ENCODE results near the gene CCDC110.

CCDC110 gene

DNA sequence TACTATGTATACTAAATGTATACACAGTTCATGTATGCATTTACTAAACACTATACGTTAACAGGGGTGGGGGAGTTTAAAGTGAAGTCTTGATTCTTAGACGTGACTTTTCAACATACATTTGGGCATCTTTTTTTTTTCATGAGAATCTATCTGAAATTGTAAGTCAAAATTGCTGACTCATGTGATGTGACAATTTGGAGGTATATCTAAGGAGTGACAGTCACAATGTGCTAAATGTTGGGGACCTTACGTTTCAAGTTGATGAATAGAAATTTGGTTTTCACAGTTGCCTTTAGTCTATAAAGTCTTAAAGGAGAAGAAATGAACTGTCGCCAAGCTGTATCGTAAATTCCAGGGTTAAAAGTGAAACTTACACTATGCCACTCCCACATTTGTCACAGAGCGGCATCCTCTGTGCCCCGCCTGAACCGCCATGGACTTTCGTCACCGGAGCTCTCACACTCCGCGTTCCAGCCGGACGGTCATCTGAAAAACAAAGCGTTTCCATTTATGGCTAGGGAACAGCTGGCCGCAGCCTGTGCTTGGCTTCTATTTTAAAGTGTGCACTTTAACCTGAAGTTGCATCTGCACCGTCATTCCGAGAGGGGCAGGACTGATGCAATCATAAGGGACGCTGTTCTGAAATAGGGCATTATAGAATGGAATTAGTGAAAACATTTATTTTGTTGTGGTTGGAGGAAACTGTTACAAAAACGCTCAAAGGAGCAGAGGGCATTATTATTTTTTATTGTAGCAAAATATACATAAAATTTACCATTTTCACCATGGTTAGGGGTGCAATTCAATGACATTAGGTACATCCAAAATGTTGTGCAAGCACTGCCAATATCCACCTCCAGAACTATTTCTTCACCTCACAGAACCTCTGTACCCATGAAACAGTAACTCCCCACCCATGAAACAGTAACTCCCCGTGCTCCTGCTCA lies 32.8 kb upstream of the CCDC110 start:
- H3K9ac ChIP-seq (ENCODE audit: low read length) = no peak overlapping the region
- H3K27me3 ChIP-seq (ENCODE audit: control insufficient read depth, insufficient read depth, low read length) = no peaks in the 10 kb centered on the region
- peaks cover 9% of the 10 kb centered on the region for H3K36me3 ChIP-seq (ENCODE audit: control insufficient read depth, insufficient read depth, low read length)
- H3K4me3 ChIP-seq (ENCODE audit: low read length) = peak overlapping the region; percentile 5
- H3K27ac ChIP-seq (ENCODE audit: low read depth, low read length) = peak overlapping the region; percentile 81
- peaks cover 3% of the 10 kb centered on the region for H3K4me1 ChIP-seq (ENCODE audit: control insufficient read depth, insufficient read depth, low read length)

DNA sequence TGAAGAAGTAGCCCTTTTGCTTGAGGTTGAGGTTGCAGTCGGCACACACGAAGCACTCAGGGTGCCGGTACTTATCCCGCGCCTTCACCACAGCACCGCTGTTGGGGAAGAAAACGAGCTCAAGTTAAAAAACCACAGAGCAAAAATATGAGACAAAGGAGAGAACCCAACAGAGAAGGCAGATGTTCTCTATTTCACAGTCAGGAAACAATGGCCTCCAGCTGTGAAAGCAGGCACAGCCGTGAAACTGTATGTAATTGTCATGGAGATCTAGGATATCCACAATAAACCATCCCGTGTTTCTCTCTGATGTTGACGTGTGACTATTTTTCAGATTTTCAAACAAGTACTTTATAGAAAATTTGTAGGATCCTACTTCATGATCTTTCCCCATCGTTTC lies 30.9 kb upstream of the CCDC110 start:
- H3K36me3 ChIP-seq (ENCODE audit: control insufficient read depth, insufficient read depth, low read length) = peaks cover 9% of the 10 kb centered on the region

DNA sequence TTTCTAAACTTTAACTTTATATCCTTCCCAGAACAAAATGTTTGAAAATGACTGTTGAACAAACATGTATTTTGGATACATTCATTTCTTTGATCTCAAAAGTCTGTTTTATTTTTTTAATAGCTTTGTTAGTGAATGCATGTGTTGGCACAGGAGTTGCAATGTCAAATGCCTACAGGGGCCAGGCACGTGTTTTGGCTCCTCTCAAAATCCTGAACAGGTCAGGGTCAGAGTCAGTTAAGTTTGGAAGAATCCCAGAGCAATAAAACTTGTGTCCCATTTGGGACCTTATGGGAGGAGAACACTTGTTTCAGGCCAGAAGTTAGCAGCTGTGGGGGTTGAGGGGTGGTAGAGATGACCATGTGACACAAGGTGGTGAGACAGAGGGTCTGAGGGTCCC lies 29.0 kb upstream of the CCDC110 start:
- peaks cover 3% of the 10 kb centered on the region for H3K4me1 ChIP-seq (ENCODE audit: control insufficient read depth, insufficient read depth, low read length)
- no peak overlapping the region for H3K4me3 ChIP-seq (ENCODE audit: low read length)
- peaks cover 9% of the 10 kb centered on the region for H3K36me3 ChIP-seq (ENCODE audit: control insufficient read depth, insufficient read depth, low read length)
- no peak overlapping the region for H3K27ac ChIP-seq (ENCODE audit: low read depth, low read length)
- H3K27me3 ChIP-seq (ENCODE audit: control insufficient read depth, insufficient read depth, low read length) = no peaks in the 10 kb centered on the region
- no peak overlapping the region for H3K9ac ChIP-seq (ENCODE audit: low read length)

More for the DNA sequence above, 30.9 kb upstream of the CCDC110 start:
- H3K27me3 ChIP-seq (ENCODE audit: control insufficient read depth, insufficient read depth, low read length) = no peaks in the 10 kb centered on the region
- no peak overlapping the region for H3K9ac ChIP-seq (ENCODE audit: low read length)
- H3K27ac ChIP-seq (ENCODE audit: low read depth, low read length) = no peak overlapping the region
- no peak overlapping the region for H3K4me3 ChIP-seq (ENCODE audit: low read length)
- peaks cover 3% of the 10 kb centered on the region for H3K4me1 ChIP-seq (ENCODE audit: control insufficient read depth, insufficient read depth, low read length)

DNA sequence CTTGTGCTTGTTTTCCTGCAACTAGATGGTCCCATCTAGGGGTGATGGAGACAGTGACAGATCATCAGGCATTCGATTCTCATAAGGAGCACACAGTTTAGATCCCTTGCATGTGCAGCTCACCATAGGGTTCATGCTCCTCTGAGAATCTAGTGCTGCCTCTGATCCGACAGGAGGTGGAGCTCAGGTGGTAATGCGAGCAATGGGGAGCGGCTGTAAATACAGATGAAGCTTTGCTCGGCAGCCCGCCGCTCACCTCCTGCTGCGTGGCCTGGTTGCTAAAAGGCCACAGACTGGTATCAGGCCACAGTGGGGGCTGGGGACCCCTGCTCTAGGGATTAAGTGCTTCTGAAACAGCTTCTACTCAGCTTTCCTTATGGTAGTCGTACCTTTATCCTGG lies 28.5 kb upstream of the CCDC110 start:
- Histone ChIP-seq H3K27me3 (ENCODE audit: control insufficient read depth, insufficient read depth, low read length) (no peaks in the 10 kb centered on the region), H3K9ac (ENCODE audit: low read length) (no peak overlapping the region), H3K4me1 (ENCODE audit: control insufficient read depth, insufficient read depth, low read length) (peaks cover 3% of the 10 kb centered on the region), H3K36me3 (ENCODE audit: control insufficient read depth, insufficient read depth, low read length) (peaks cover 9% of the 10 kb centered on the region), H3K4me3 (ENCODE audit: low read length) (no peak overlapping the region), H3K27ac (ENCODE audit: low read depth, low read length) (no peak overlapping the region)

- H3K27me3 ChIP-seq (ENCODE audit: control insufficient read depth, insufficient read depth, low read length) = no peaks in the 10 kb centered on the region
- H3K27ac ChIP-seq (ENCODE audit: low read depth, low read length) = no peak overlapping the region
- no peaks in the 10 kb centered on the region for H3K4me1 ChIP-seq (ENCODE audit: control insufficient read depth, insufficient read depth, low read length)
- H3K36me3 ChIP-seq (ENCODE audit: control insufficient read depth, insufficient read depth, low read length) = no peaks in the 10 kb centered on the region
- no peak overlapping the region for H3K4me3 ChIP-seq (ENCODE audit: low read length)
- H3K9ac ChIP-seq (ENCODE audit: low read length) = no peak overlapping the region
Observed at GRCh38 chr4:185488650-185489049, 17.1 kb upstream of the CCDC110 start.

DNA sequence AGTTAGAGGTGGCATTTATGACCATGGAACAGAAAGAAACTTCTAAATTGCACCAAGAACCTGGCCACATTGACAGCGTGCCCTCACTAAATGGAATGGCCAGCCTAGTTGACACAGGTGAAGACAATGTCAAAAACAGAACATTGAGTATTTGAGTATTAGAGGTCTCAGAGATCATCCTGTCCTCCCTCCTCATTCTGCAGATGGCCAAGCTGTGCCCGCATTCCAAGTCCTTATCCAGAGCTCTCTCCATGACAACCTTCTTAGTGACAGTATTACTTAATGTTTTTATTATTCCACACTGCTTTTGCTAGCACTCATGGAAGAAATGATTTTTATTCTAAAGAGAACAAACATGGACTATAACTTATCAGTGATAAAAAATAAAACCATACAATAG lies 9.9 kb upstream of the CCDC110 start:
- Histone ChIP-seq H3K4me3 (ENCODE audit: low read length) (no peak overlapping the region), H3K9ac (ENCODE audit: low read length) (no peak overlapping the region), H3K4me1 (ENCODE audit: control insufficient read depth, insufficient read depth, low read length) (no peaks in the 10 kb centered on the region), H3K27ac (ENCODE audit: low read depth, low read length) (no peak overlapping the region), H3K36me3 (ENCODE audit: control insufficient read depth, insufficient read depth, low read length) (no peaks in the 10 kb centered on the region), H3K27me3 (ENCODE audit: control insufficient read depth, insufficient read depth, low read length) (no peaks in the 10 kb centered on the region)

- Histone ChIP-seq H3K27ac (ENCODE audit: low read depth, low read length) (no peak overlapping the region), H3K9ac (ENCODE audit: low read length) (no peak overlapping the region), H3K4me1 (ENCODE audit: control insufficient read depth, insufficient read depth, low read length) (no peaks in the 10 kb centered on the region), H3K4me3 (ENCODE audit: low read length) (no peak overlapping the region), H3K27me3 (ENCODE audit: control insufficient read depth, insufficient read depth, low read length) (no peaks in the 10 kb centered on the region), H3K36me3 (ENCODE audit: control insufficient read depth, insufficient read depth, low read length) (no peaks in the 10 kb centered on the region)
Observed at GRCh38 chr4:185480016-185480732, 8.6 kb upstream of the CCDC110 start.

GRCh38 chr4:185479507-185479971 lies 8.0 kb upstream of the CCDC110 start:
- no peaks in the 10 kb centered on the region for H3K4me1 ChIP-seq (ENCODE audit: control insufficient read depth, insufficient read depth, low read length)
- H3K36me3 ChIP-seq (ENCODE audit: control insufficient read depth, insufficient read depth, low read length) = no peaks in the 10 kb centered on the region
- no peak overlapping the region for H3K4me3 ChIP-seq (ENCODE audit: low read length)
- no peak overlapping the region for H3K9ac ChIP-seq (ENCODE audit: low read length)
- no peaks in the 10 kb centered on the region for H3K27me3 ChIP-seq (ENCODE audit: control insufficient read depth, insufficient read depth, low read length)
- no peak overlapping the region for H3K27ac ChIP-seq (ENCODE audit: low read depth, low read length)

GRCh38 chr4:185473247-185473646 lies 1.7 kb upstream of the CCDC110 start:
- Histone ChIP-seq H3K9ac (ENCODE audit: low read length) (no peak overlapping the region), H3K4me3 (ENCODE audit: low read length) (no peak overlapping the region), H3K36me3 (ENCODE audit: control insufficient read depth, insufficient read depth, low read length) (no peaks in the 10 kb centered on the region), H3K27ac (ENCODE audit: low read depth, low read length) (no peak overlapping the region), H3K4me1 (ENCODE audit: control insufficient read depth, insufficient read depth, low read length) (peaks cover 7% of the 10 kb centered on the region), H3K27me3 (ENCODE audit: control insufficient read depth, insufficient read depth, low read length) (no peaks in the 10 kb centered on the region)

GRCh38 chr4:185472103-185472542 lies 590 bp upstream of the CCDC110 start:
- H3K9ac ChIP-seq (ENCODE audit: low read length) = peak overlapping the region; percentile 56
- no peaks in the 10 kb centered on the region for H3K27me3 ChIP-seq (ENCODE audit: control insufficient read depth, insufficient read depth, low read length)
- H3K4me1 ChIP-seq (ENCODE audit: control insufficient read depth, insufficient read depth, low read length) = peaks cover 7% of the 10 kb centered on the region
- peak overlapping the region; percentile 86 for H3K4me3 ChIP-seq (ENCODE audit: low read length)
- H3K27ac ChIP-seq (ENCODE audit: low read depth, low read length) = no peak overlapping the region
- H3K36me3 ChIP-seq (ENCODE audit: control insufficient read depth, insufficient read depth, low read length) = no peaks in the 10 kb centered on the region

DNA sequence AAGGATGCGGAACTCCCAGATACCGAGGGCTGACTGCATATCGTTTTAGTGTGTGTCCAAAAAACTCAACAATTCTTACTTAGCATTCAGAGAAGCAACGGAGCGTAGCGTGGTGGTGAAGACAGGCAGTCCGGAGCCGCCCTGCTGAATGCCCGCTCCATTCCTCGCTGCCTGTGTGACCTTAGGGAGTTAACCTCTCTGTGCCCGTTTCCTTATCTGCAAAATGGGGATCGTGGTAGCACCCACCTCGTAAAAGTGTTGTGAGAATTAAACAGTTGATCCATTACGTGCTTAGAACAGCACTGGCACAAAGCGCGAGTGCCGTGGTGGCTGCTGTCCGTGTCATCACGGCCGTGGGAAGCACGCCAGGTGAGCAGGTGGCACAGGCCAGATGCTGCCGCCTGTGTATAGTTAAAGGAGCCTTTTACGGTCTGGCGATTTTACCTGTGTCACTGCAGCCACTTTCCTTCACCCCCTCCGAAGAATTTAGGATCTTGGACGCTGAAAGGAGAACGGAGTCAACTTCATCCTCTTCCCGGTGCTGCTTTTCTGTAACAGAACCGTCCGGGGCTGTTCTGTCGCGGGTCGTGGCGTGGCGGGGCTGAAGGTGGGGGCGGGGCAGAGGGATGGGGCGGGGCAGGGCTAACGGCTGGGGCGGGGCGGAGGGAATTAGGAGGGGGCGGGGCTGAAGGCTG lies 885 bp downstream of the CCDC110 start:
- Histone ChIP-seq H3K4me1 (ENCODE audit: control insufficient read depth, insufficient read depth, low read length) (peaks cover 7% of the 10 kb centered on the region), H3K4me3 (ENCODE audit: low read length) (peak overlapping the region; percentile 91), H3K9ac (ENCODE audit: low read length) (peak overlapping the region; percentile 77), H3K27me3 (ENCODE audit: control insufficient read depth, insufficient read depth, low read length) (no peaks in the 10 kb centered on the region), H3K36me3 (ENCODE audit: control insufficient read depth, insufficient read depth, low read length) (no peaks in the 10 kb centered on the region), H3K27ac (ENCODE audit: low read depth, low read length) (peak overlapping the region; percentile 77)

DNA sequence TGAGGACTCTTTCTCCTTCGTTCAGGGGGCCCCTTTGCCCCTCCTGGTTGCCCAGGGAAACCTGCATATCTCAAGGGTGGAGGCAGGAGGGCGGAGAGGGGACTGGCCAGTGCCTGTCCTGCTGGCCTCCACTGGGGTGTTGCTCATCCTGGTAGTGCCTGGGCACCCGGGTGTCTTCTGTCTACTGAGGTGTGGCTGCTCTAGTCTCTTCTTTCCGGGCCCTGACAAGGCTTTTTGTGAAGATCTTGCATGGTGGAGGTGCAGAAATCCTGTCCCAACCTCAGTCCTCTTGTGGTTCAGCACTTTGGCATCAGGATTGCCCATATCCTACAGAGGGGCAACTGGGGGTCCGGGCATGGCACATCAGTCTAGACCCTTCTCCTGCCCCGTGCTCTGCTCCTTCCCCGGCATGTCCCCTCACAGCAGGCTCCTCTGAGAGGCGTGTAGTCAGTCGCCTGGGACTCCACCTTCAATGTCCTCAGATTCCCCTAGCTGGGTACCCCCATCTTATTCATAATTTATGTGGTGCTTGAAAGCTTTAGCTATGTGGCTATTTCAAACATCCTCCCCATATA lies 1.9 kb downstream of the CCDC110 start:
- H3K27ac ChIP-seq (ENCODE audit: low read depth, low read length) = no peak overlapping the region
- no peaks in the 10 kb centered on the region for H3K27me3 ChIP-seq (ENCODE audit: control insufficient read depth, insufficient read depth, low read length)
- peaks cover 7% of the 10 kb centered on the region for H3K4me1 ChIP-seq (ENCODE audit: control insufficient read depth, insufficient read depth, low read length)
- no peaks in the 10 kb centered on the region for H3K36me3 ChIP-seq (ENCODE audit: control insufficient read depth, insufficient read depth, low read length)
- H3K9ac ChIP-seq (ENCODE audit: low read length) = no peak overlapping the region
- H3K4me3 ChIP-seq (ENCODE audit: low read length) = no peak overlapping the region

All from rectal smooth muscle tissue (tissue), 1 donor.